Measurements from ENCODE around the gene CHRNA9. TPM values are rescaled to one million over a fixed set of nuclear protein-coding genes. Genes with fewer than 3 reads are reported as not detected.

CHRNA9 gene
- total and polyA plus RNA-seq, 2 of the 4 experiments (the other 2 are of a cell fraction) = not detected

DNA sequence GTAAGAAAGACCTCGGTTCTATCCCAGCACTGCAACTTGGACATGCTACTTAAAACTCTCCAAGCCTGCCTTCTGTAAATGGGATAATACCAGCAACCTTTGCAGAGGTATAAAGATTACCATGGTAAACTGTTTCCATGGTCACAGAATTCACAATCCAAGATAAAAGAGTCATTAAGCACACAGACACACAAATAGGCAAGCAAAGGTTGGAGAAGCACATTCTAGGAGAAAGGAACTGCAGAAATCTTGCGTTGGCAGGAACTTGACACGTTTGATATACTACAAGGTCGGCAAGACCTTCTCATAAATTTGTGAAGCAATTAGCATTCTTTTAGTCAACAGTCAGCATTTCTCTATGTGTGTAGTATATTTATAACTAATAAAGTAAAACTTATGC is 12.3 kb upstream of the CHRNA9 start:
- H2BK20ac ChIP-seq (ENCODE audit: low read depth, low read length) = no peak overlapping the region
- no peaks in the 10 kb centered on the region for H3K9me3 ChIP-seq (ENCODE audit: control insufficient read depth, insufficient read depth, low read length)
- BruUV-seq (replicated peaks) = no TSS peak
- no peaks in the 10 kb centered on the region for H3K36me3 ChIP-seq (ENCODE audit: control insufficient read depth, insufficient read depth, low read length)
- H2AFZ ChIP-seq (replicated peaks; ENCODE audit: low read length, poor library complexity) = no peak overlapping the region
- no CpG with 5 or more reads among the region's 4 CpGs for WGBS, 2 experiments (ENCODE audit: extremely low coverage in 2 of 2, insufficient read length in 1 of 2)
- H3K27ac ChIP-seq (ENCODE audit: insufficient read depth, low read length) = no peak overlapping the region
- dilution Hi-C loops (cut with HindIII; ENCODE audit: low sequenced_read_pairs, unreplicated experiment) (no loop called here), intact Hi-C loops (cut with micrococcal nuclease) (loop anchor here (5.0 kb wide), 1 partner anchor 304 kb away; the partner anchor contains the start of gene RBM47), in situ Hi-C loops (cut with MboI; ENCODE audit: low sequenced_read_pairs) (loop anchor here (25.0 kb wide), 2 partner anchors 261 to 636 kb away; partner anchors contain the start of genes N4BP2 and UBE2K)
- H3K4ac ChIP-seq (ENCODE audit: low read depth, low read length) = no peak overlapping the region
- peaks cover 5% of the 10 kb centered on the region for H3K9me1 ChIP-seq (ENCODE audit: insufficient read depth, low read length)
- no peak overlapping the region for H3K56ac ChIP-seq (ENCODE audit: extremely low read depth, insufficient read depth, low read length)
- H3K27me3 ChIP-seq (ENCODE audit: control insufficient read depth, insufficient read depth, low read length) = peaks cover under 1% of the 10 kb centered on the region; the same call in 1 of the 2 replicates
- H4K8ac ChIP-seq (ENCODE audit: low read depth in 2 of 2, low read length in 2 of 2) = no peak overlapping the region; a peak in 1 of 4 replicates
- peaks cover 4% of the 10 kb centered on the region; the same call in 1 of the 2 replicates for H3K4me1 ChIP-seq (ENCODE audit: control insufficient read depth, insufficient read depth, low read length)
- H3K18ac ChIP-seq (ENCODE audit: low read depth, low read length) = no peak overlapping the region
- H3K4me2 ChIP-seq (ENCODE audit: low read depth, low read length) = no peak overlapping the region
- no peaks in the 10 kb centered on the region for H3K79me1 ChIP-seq (ENCODE audit: low read depth in 1 of 2, low read length in 2 of 2)
- H3K4me3 ChIP-seq (ENCODE audit: insufficient read depth, low read depth, low read length) = no peak overlapping the region
- no peak overlapping the region for H4K91ac ChIP-seq (ENCODE audit: insufficient read depth, low read depth, low read length)
- no peak overlapping the region for H2BK5ac ChIP-seq (ENCODE audit: low read depth, low read length, poor library complexity, severe bottlenecking)
- H2BK120ac ChIP-seq (ENCODE audit: low read depth, low read length) = no peak overlapping the region
- H3K23ac ChIP-seq (ENCODE audit: low read depth, low read length) = no peak overlapping the region
- H4K5ac ChIP-seq (ENCODE audit: low read depth, low read length) = no peak overlapping the region
- no peak overlapping the region for H3K9ac ChIP-seq (ENCODE audit: low read depth, low read length)
- peaks cover 4% of the 10 kb centered on the region; the same call in 1 of the 2 replicates for H4K20me1 ChIP-seq (ENCODE audit: insufficient read depth, low read length)
- no peak overlapping the region for H2BK15ac ChIP-seq (ENCODE audit: low read depth, low read length)
- no peak overlapping the region for H2AK9ac ChIP-seq (replicated peaks; ENCODE audit: low read depth, low read length, poor library complexity)
- POLR2A ChIA-PET (ENCODE audit: unreplicated experiment) = no interaction called here
- TF ChIP-seq SMC3 (IDR thresholded peaks at IDR 0.05; ENCODE audit: low read depth, low read length) (no peak), NFE2L2 (IDR thresholded peaks at IDR 0.05; ENCODE audit: low read depth, low read length) (no peak), MAFK (IDR thresholded peaks at IDR 0.05; ENCODE audit: low read depth, low read length) (peak; percentile 68)
- DNase-seq (no peak), ATAC-seq (ENCODE audit: low read depth) (no peak)
- CTCF ChIA-PET = no interaction called here
- no peak overlapping the region for H3K14ac ChIP-seq (replicated peaks; ENCODE audit: low read depth, low read length)
- H2AK5ac ChIP-seq (ENCODE audit: low read depth, low read length) = no peak overlapping the region

Data from IMR-90 (cell line).